GM11168 (cell line): ENCODE results near the gene PDCD2L.
"Not testable (repeated sequence)": the region's sequence is repeated elsewhere in the genome, so short reads cannot be mapped to it uniquely, and the experiment has no call there.

Source experiments
- in situ Hi-C: fragments of 300-500 bp; cut with MboI; formaldehyde crosslinking; loops from one replicate; pipeline ENCODE4 v1.12.0; 2022; ENCODE audit warnings: low sequenced_read_pairs; ENCODE audit not compliant: unreplicated experiment

PDCD2L gene

DNA sequence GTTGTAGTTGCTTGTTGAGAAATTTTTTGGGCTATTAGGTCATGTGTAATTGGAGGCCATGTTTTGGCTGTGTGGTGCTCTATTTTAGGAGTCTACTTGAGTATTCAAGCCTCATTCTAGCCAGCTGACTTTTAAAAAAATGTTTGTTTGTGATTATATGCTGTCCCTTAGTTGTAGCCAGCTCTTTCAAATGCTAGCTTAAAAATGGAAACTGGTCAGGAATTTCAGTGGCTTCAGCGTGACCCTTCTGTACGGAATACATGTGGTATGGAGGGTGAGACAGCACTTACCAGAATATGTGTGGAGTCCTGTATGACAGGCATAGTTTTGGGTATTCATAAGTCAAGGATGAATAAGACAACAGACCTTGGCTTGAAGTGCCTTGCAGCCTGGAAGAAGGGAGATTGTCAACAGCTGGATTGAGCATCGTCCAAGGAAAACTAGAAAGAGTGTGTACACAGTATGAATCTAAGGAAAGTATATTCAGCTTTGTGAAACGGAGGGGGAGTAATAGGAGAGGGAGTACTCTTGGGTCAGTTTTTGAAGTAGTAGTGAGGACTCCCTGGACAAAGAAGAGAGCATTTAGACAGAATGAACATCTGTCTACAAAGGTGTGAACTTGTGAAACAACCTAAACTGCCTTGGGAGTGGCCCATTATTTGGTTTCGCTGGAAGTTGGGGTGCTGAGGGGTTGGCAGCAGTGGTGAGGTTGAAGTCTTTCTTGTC, 57.3 kb downstream of the PDCD2L start:
- in situ Hi-C loops: no loop called here

DNA sequence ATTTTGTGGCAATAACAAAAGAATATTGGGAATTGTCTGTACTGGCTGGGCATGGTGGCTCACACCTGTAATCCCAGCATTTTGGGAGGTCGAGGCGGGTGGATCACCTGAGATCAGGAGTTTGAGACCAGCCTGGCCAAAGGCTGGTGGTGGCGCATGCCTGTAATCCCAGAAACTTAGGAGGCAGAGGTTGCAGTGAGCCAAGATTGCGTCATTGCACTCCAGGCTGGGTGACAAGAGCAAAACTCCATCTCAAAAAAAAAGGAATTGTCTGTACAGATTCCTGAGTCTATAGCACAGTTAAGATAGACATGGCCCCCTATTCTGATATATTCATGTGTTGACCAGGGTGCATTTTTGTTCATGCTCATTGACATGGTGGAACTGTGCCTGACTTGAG, 60.6 kb downstream of the PDCD2L start:
- in situ Hi-C loops: not testable (repeated sequence)

GRCh38 chr19:34468409-34468808, 64.2 kb downstream of the PDCD2L start:
- in situ Hi-C loops: no loop called here

DNA sequence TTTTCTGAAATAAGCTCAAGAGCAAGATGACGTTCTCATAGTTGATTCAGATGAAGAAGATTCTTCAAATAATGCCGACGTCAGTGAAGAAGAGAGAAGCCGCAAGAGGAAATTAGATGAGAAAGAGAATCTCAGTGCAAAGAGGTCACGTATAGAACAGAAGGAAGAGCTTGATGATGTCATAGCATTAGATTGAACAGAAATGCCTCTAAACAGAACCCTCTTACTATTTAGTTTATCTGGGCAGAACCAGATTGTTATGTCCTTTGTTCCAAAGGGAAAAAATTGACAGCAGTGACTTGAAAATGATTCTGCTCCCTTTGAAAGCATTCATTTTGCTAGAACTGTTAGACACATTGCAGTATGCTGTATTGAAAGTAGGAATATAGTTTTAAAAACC, 64.8 kb downstream of the PDCD2L start:
- in situ Hi-C loops: not testable (repeated sequence)

- in situ Hi-C loops: no loop called here
Observed at GRCh38 chr19:34471906-34472700, 67.9 kb downstream of the PDCD2L start.

GRCh38 chr19:34474233-34474989, 70.2 kb downstream of the PDCD2L start:
- in situ Hi-C loops: no loop called here

DNA sequence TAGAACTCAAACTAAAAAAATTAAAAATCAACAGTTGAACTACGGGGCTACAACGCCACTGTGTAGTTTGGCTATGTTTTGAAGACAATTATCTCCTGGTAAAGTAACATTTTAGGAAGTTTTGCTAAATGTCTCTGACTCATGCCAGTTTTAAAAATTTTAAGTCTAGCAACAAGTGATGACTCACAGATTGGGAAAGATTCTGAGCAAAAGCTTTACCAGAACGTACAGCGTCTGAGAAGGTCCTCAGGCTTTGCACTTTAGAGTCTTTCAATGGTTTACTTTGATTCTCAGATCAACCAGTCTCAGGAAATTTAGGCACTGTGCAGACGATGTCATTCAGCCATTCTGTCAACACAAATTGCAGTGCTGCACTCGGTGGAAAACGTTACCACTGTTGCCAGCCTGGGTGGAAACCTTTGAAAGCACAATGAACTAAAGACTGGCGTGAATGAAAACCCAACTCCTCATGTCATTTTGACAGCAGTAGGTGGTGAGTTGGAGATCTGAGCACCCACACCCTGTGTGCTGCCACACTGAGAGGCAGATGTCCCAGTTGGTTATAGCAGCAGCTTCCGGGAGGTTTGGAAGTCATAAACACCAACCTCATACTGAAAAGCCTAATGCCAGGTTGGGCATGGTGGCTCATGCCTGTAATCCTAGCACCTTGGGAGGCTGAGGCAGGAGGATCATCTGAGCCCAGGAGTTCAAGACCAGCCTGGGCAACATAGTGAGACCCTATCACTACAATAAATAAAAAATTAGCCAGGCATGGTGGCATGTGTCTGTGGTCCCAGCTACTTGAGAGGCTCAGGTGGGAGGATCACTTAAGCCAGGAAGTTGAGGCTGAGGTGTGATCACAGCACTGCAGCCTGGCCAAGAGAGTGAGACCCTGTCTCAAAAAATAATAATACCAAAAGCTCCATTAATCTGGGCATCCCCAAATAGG, 71.1 kb downstream of the PDCD2L start:
- in situ Hi-C loops: no loop called here
